NB4 (cell line): ENCODE measurements around the gene EDEM3.

Experiments used
- CTCF ChIP-seq: IDR thresholded peaks from one replicate; pipeline ENCODE4 v1.5.1; 2012; ENCODE audit warnings: low read depth, low read length
- MYC ChIP-seq: IDR thresholded peaks from 2 replicates; pipeline ENCODE4 v1.6.1; 2011; ENCODE audit warnings: low read depth, low read length
- TF ChIP-seq, protein P1 (sequence below): IDR thresholded peaks from 2 replicates; pipeline ENCODE4 v1.6.1; 2011; ENCODE audit warnings: low read depth, low read length

DNA sequence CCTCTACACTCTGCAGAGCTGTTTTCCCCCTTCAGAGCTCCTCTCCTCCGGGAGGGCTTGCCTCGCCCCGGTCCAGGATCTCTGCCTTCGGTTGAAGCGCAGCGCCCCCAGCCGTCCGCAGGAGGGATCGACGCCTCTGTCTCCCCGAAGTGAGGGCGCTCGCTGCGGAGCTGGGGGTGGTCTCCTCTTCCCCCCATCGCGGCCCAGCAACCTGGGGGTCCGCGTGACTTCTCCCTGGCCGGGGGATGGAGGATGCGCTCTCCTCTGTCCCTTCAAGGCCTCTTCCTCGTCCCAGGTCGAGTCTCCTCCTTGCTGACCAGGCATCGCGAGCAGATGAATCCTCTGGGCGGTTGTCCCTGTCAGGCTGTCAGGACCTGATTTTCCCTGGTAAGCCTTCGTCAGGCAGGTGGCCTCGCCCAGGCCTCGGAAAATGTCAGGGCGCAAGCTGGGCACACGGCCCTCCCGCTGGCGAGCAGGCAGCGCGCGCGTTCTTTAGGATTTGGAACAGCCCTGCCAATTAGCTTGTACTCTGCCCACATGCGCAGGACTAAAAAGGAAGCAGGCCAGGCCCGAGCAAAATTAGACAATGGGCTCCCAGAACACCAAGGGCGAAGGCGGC is 90.5 kb downstream of the EDEM3 start:
- TF ChIP-seq CTCF (peak; percentile 88), MYC (no peak)
- TF ChIP-seq, protein P1, sequence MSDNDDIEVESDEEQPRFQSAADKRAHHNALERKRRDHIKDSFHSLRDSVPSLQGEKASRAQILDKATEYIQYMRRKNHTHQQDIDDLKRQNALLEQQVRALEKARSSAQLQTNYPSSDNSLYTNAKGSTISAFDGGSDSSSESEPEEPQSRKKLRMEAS, result no peak
